H1 (cell line): Measurements from ENCODE around the gene CCDC192. TPM values are rescaled to one million over a fixed set of nuclear protein-coding genes. Genes with fewer than 3 reads are reported as not detected.

Experiments used
- CTCF ChIA-PET: fragments of 300-600 bp; sonication (Branson Sonifier 250); formaldehyde crosslinking; loops from one replicate; lab custom pipeline; 2021; ENCODE audit not compliant: partially characterized antibody; lab: Charles Lee
- POLR2A ChIA-PET: fragments of 300-600 bp; sonication (Branson Sonifier 250); formaldehyde crosslinking; loops from one replicate; lab custom pipeline; 2021; ENCODE audit warnings: inconsistent platforms; ENCODE audit not compliant: partially characterized antibody; lab: Charles Lee
- DNase-seq, 2 experiments: peaks; one replicate each; pipeline versions ENCODE4 v3.0.0 to v3.0.0-alpha.2; 2010 to 2022; ENCODE audit warnings: low spot score in 2 of 2, low read depth in 1 of 2, mixed read lengths in 1 of 2
- FAIRE-seq: peaks from 2 replicates; lab custom pipeline; 2011; peaks lifted over from hg19 to GRCh38; lab: Jason Lieb, UNC
- H2AFZ ChIP-seq: 2 replicates; pipeline ENCODE4 v1.8.1; 2012; ENCODE audit warnings: low read length, inconsistent platforms
- H2AK5ac ChIP-seq: 2 replicates; pipeline ENCODE4 v1.6.1; 2013; ENCODE audit warnings: low read depth, low read length
- H2BK120ac ChIP-seq: replicated peaks from 2 replicates; pipeline ENCODE3; 2013; ENCODE audit warnings: low read depth, low read length, inconsistent platforms
- H2BK12ac ChIP-seq: 2 replicates; pipeline ENCODE4 v1.6.1; 2013; ENCODE audit warnings: low read depth, low read length
- H2BK15ac ChIP-seq: 2 replicates; pipeline ENCODE4 v1.6.1; 2013; ENCODE audit warnings: low read length
- H2BK20ac ChIP-seq: 2 replicates; pipeline ENCODE4 v1.6.1; 2013; ENCODE audit warnings: low read length
- H2BK5ac ChIP-seq: 2 replicates; pipeline ENCODE4 v1.6.1; 2013; ENCODE audit warnings: low read depth, low read length
- H3K14ac ChIP-seq: 2 replicates; pipeline ENCODE4 v1.6.1; 2013; ENCODE audit warnings: inconsistent platforms; ENCODE audit not compliant: insufficient read length
- H3K18ac ChIP-seq: 2 replicates; pipeline ENCODE4 v1.6.1; 2013; ENCODE audit warnings: low read length; ENCODE audit errors: extremely low read depth
- H3K23ac ChIP-seq: 2 replicates; pipeline ENCODE4 v1.6.1; 2013; ENCODE audit warnings: inconsistent platforms; ENCODE audit not compliant: insufficient read length
- H3K23me2 ChIP-seq: 2 replicates; pipeline ENCODE4 v1.6.1; 2013; ENCODE audit warnings: low read depth, low read length
- H3K27ac ChIP-seq: 2 replicates; pipeline ENCODE4 v1.6.1; 2011; ENCODE audit warnings: low read depth, low read length, inconsistent platforms
- H3K27me3 ChIP-seq, 4 experiments: replicated peaks in 1 of 4; 1 replicate in 1 of 4; 2 replicates in 3 of 4; pipeline versions ENCODE4 v1.6.1 to v1.8.1; 2011 to 2013; ENCODE audit warnings: low read length in 3 of 4, mild to moderate bottlenecking in 3 of 4, inconsistent platforms in 2 of 4, mixed read lengths in 2 of 4, moderate library complexity in 1 of 4; ENCODE audit not compliant: control insufficient read depth in 3 of 4, insufficient read depth in 3 of 4; ENCODE audit errors: extremely low read depth in 1 of 4
- H3K36me3 ChIP-seq, 4 experiments: 2 replicates each; pipeline versions ENCODE4 v1.6.1 to v1.8.1; 2011 to 2013; ENCODE audit warnings: mild to moderate bottlenecking in 4 of 4, low read length in 3 of 4, moderate library complexity in 2 of 4, control low read depth in 1 of 4, inconsistent platforms in 1 of 4; ENCODE audit not compliant: insufficient read depth in 4 of 4, control insufficient read depth in 2 of 4
- H3K4ac ChIP-seq: replicated peaks from 2 replicates; pipeline ENCODE3; 2013; ENCODE audit warnings: low read length, low read depth, mixed read lengths, inconsistent platforms; ENCODE audit not compliant: insufficient read length
- H3K4me1 ChIP-seq, 4 experiments: replicated peaks in 1 of 4; 1 replicate in 1 of 4; 2 replicates in 3 of 4; pipeline versions ENCODE4 v1.6.1 to v1.8.1; 2011 to 2013; ENCODE audit warnings: low read length in 3 of 4, inconsistent platforms in 2 of 4, mixed read lengths in 1 of 4; ENCODE audit not compliant: insufficient read depth in 4 of 4, control insufficient read depth in 3 of 4
- H3K4me2 ChIP-seq, 2 experiments: 2 replicates each; pipeline versions ENCODE4 v1.6.1 to v1.8.1; 2011 to 2013; ENCODE audit warnings: low read depth in 2 of 2, low read length in 2 of 2, control low read depth in 1 of 2, inconsistent platforms in 1 of 2, mild to moderate bottlenecking in 1 of 2; ENCODE audit not compliant: insufficient read depth in 1 of 2
- H3K4me3 ChIP-seq, 4 experiments: fragments of 200-600, 300-600 bp in 1 of 4; sonication (generic), shearing (Covaris generic), sonication (Bioruptor Twin) in 1 of 4; 2 replicates each; pipeline versions ENCODE4 v1.5.1 to v1.8.1; 2011 to 2016; ENCODE audit warnings: low read length in 4 of 4, low read depth in 3 of 4, control low read depth in 2 of 4, inconsistent platforms in 2 of 4, mild to moderate bottlenecking in 2 of 4, mixed read lengths in 1 of 4, moderate library complexity in 1 of 4; ENCODE audit not compliant: insufficient read depth in 2 of 4; ENCODE audit errors: extremely low read depth in 1 of 4
- H3K56ac ChIP-seq: replicated peaks from 2 replicates; pipeline ENCODE3; 2013; ENCODE audit warnings: low read depth, mild to moderate bottlenecking, mixed read lengths, low read length, inconsistent platforms; ENCODE audit not compliant: insufficient read length
- H3K79me1 ChIP-seq: 2 replicates; pipeline ENCODE4 v1.6.1; 2013; ENCODE audit warnings: low read depth, low read length, control low read depth
- H3K79me2 ChIP-seq, 2 experiments: 2 replicates each; pipeline versions ENCODE4 v1.6.1 to v1.8.1; 2012 to 2013; ENCODE audit warnings: low read length in 2 of 2, mild to moderate bottlenecking in 2 of 2, inconsistent platforms in 1 of 2; ENCODE audit not compliant: insufficient read depth in 2 of 2, control insufficient read depth in 1 of 2
- H3K9ac ChIP-seq, 4 experiments: replicated peaks in 1 of 4; 1 replicate in 1 of 4; 2 replicates in 3 of 4; pipeline versions ENCODE4 v1.6.1 to v1.8.1; 2011 to 2013; ENCODE audit warnings: low read depth in 3 of 4, low read length in 3 of 4, control low read depth in 2 of 4, mild to moderate bottlenecking in 2 of 4, moderate library complexity in 2 of 4, inconsistent platforms in 1 of 4; ENCODE audit errors: extremely low read depth in 1 of 4
- H3K9me3 ChIP-seq, 2 experiments: 2 replicates each; pipeline versions ENCODE4 v1.6.1 to v1.8.1; 2012 to 2013; ENCODE audit warnings: mild to moderate bottlenecking in 2 of 2, moderate library complexity in 2 of 2, control low read depth in 1 of 2, inconsistent platforms in 1 of 2, low read depth in 1 of 2, low read length in 1 of 2, mixed read lengths in 1 of 2; ENCODE audit not compliant: insufficient read depth in 2 of 2
- H4K20me1 ChIP-seq, 2 experiments: replicated peaks in 1 of 2; 2 replicates each; pipeline versions ENCODE3 to v1.8.1; 2011 to 2013; ENCODE audit warnings: inconsistent platforms in 2 of 2, low read length in 2 of 2, mild to moderate bottlenecking in 1 of 2; ENCODE audit not compliant: insufficient read depth in 2 of 2, control insufficient read depth in 1 of 2
- H4K5ac ChIP-seq: 2 replicates; pipeline ENCODE4 v1.6.1; 2013; ENCODE audit warnings: low read length, low read depth, mixed read lengths, inconsistent platforms; ENCODE audit not compliant: insufficient read length
- H4K8ac ChIP-seq: 2 replicates; pipeline ENCODE4 v1.8.0; 2013; ENCODE audit warnings: mild to moderate bottlenecking, moderate library complexity, low read length, inconsistent platforms; ENCODE audit not compliant: insufficient read depth; ENCODE audit errors: extremely low read depth
- H4K91ac ChIP-seq: replicated peaks from 2 replicates; pipeline ENCODE3; 2013; ENCODE audit warnings: low read length, mixed read lengths, inconsistent platforms; ENCODE audit not compliant: insufficient read length
- TBP ChIP-seq: IDR thresholded peaks from 2 replicates; pipeline ENCODE4 v1.6.1; 2011; ENCODE audit warnings: low read depth, low read length, improper control_type of control experiment
- polyA plus RNA-seq, 7 experiments: library from polyadenylated mRNA; depleted of rRNA in 3 of 7; stranded (reverse) in 5 of 7; unstranded in 2 of 7; fragments of >200 nt in 5 of 7; fragments of 200-250 nt in 2 of 7; gene quantifications; 1 replicate in 5 of 7; 2 replicates in 1 of 7; 4 replicates in 1 of 7; pipeline versions ENCODE4 v1.2.1 to v1.2.3, GENCODE V29; 2011 to 2013; ENCODE audit warnings: missing spikeins in 2 of 7, mixed read lengths in 2 of 7
- total RNA-seq: library from RNA; stranded (reverse); fragmentation: NEBNext Ultra II Directional; extraction: Animal tissue kit (Norgen Biotek cat#: 25700); gene quantifications from 2 replicates; pipeline ENCODE4 v1.2.1, GENCODE V29; 2021
- TF ChIP-seq, protein P1 (sequence below): fragments of 300-600 bp; sonication (generic); IDR thresholded peaks from 2 replicates; pipeline ENCODE4 v1.7.1; 2012; ENCODE audit warnings: low read length, moderate library complexity, mild to moderate bottlenecking, inconsistent platforms; ENCODE audit not compliant: insufficient replicate concordance

Gene CCDC192
- total and polyA plus RNA-seq, 2 of the 8 experiments (the other 6 are each of a cell fraction or from before 2014, with no cell fraction given) = 0.61 TPM; not detected in 1

DNA sequence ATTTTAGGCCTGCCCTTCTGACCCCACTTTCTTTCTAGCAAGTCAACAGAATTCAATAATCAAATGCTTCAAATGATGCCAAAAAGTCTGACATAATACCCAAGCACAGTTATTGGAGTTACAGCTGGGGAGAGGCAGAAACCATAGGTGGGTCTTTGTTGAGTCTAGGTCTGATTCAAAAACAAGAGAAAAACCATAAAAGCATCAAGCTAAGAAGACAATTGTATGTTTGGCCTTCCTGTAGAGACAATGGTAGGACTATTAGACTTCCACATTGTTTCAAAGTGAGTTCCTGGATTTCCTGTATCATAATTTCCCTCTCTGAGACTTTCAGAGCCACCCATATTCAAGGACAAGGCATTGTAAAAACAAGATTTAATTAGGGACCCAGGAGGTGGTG lies 16.8 kb upstream of the CCDC192 start:
- no peak for DNase-seq
- Histone ChIP-seq H4K5ac (no peak overlapping the region), H3K56ac (no peak overlapping the region), H3K79me2 (no peaks in the 10 kb centered on the region), H3K23me2 (no peaks in the 10 kb centered on the region), H3K4me2 (no peak overlapping the region), H2BK12ac (no peak overlapping the region), H4K8ac (no peak overlapping the region), H3K18ac (no peak overlapping the region), H3K79me1 (no peaks in the 10 kb centered on the region), H3K9me3 (no peaks in the 10 kb centered on the region), H2AK5ac (no peak overlapping the region), H3K27me3 (no peaks in the 10 kb centered on the region), H3K36me3 (no peaks in the 10 kb centered on the region), H2AFZ (no peak overlapping the region), H4K91ac (no peak overlapping the region), H3K4me1 (no peaks in the 10 kb centered on the region), H3K27ac (no peak overlapping the region), H3K14ac (no peak overlapping the region), H3K4me3 (no peak overlapping the region), H2BK20ac (no peak overlapping the region), H3K23ac (no peak overlapping the region), H2BK5ac (no peak overlapping the region), H3K4ac (no peak overlapping the region), H2BK15ac (no peak overlapping the region), H3K9ac (no peak overlapping the region), H2BK120ac (no peak overlapping the region), H4K20me1 (no peaks in the 10 kb centered on the region)
- ChIA-PET POLR2A (no interaction called here), CTCF (no interaction called here)
- FAIRE-seq = no peak
- TF ChIP-seq, protein P1, sequence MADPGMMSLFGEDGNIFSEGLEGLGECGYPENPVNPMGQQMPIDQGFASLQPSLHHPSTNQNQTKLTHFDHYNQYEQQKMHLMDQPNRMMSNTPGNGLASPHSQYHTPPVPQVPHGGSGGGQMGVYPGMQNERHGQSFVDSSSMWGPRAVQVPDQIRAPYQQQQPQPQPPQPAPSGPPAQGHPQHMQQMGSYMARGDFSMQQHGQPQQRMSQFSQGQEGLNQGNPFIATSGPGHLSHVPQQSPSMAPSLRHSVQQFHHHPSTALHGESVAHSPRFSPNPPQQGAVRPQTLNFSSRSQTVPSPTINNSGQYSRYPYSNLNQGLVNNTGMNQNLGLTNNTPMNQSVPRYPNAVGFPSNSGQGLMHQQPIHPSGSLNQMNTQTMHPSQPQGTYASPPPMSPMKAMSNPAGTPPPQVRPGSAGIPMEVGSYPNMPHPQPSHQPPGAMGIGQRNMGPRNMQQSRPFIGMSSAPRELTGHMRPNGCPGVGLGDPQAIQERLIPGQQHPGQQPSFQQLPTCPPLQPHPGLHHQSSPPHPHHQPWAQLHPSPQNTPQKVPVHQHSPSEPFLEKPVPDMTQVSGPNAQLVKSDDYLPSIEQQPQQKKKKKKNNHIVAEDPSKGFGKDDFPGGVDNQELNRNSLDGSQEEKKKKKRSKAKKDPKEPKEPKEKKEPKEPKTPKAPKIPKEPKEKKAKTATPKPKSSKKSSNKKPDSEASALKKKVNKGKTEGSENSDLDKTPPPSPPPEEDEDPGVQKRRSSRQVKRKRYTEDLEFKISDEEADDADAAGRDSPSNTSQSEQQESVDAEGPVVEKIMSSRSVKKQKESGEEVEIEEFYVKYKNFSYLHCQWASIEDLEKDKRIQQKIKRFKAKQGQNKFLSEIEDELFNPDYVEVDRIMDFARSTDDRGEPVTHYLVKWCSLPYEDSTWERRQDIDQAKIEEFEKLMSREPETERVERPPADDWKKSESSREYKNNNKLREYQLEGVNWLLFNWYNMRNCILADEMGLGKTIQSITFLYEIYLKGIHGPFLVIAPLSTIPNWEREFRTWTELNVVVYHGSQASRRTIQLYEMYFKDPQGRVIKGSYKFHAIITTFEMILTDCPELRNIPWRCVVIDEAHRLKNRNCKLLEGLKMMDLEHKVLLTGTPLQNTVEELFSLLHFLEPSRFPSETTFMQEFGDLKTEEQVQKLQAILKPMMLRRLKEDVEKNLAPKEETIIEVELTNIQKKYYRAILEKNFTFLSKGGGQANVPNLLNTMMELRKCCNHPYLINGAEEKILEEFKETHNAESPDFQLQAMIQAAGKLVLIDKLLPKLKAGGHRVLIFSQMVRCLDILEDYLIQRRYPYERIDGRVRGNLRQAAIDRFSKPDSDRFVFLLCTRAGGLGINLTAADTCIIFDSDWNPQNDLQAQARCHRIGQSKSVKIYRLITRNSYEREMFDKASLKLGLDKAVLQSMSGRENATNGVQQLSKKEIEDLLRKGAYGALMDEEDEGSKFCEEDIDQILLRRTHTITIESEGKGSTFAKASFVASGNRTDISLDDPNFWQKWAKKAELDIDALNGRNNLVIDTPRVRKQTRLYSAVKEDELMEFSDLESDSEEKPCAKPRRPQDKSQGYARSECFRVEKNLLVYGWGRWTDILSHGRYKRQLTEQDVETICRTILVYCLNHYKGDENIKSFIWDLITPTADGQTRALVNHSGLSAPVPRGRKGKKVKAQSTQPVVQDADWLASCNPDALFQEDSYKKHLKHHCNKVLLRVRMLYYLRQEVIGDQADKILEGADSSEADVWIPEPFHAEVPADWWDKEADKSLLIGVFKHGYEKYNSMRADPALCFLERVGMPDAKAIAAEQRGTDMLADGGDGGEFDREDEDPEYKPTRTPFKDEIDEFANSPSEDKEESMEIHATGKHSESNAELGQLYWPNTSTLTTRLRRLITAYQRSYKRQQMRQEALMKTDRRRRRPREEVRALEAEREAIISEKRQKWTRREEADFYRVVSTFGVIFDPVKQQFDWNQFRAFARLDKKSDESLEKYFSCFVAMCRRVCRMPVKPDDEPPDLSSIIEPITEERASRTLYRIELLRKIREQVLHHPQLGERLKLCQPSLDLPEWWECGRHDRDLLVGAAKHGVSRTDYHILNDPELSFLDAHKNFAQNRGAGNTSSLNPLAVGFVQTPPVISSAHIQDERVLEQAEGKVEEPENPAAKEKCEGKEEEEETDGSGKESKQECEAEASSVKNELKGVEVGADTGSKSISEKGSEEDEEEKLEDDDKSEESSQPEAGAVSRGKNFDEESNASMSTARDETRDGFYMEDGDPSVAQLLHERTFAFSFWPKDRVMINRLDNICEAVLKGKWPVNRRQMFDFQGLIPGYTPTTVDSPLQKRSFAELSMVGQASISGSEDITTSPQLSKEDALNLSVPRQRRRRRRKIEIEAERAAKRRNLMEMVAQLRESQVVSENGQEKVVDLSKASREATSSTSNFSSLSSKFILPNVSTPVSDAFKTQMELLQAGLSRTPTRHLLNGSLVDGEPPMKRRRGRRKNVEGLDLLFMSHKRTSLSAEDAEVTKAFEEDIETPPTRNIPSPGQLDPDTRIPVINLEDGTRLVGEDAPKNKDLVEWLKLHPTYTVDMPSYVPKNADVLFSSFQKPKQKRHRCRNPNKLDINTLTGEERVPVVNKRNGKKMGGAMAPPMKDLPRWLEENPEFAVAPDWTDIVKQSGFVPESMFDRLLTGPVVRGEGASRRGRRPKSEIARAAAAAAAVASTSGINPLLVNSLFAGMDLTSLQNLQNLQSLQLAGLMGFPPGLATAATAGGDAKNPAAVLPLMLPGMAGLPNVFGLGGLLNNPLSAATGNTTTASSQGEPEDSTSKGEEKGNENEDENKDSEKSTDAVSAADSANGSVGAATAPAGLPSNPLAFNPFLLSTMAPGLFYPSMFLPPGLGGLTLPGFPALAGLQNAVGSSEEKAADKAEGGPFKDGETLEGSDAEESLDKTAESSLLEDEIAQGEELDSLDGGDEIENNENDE = no peak
- no peak for TF ChIP-seq TBP
